Keratinocyte (primary cell): ENCODE results near the gene ZNF165. TPM values are rescaled to one million over a fixed set of nuclear protein-coding genes. Genes with fewer than 3 reads are reported as not detected.

Experiments
- DNase-seq: peaks from one replicate; pipeline ENCODE4 v3.0.0-alpha.2; 2011; ENCODE audit warnings: low read depth, missing footprints, low spot score
- FAIRE-seq: peaks from 2 replicates; lab custom pipeline; 2011; peaks lifted over from hg19 to GRCh38; lab: Jason Lieb, UNC
- H2AFZ ChIP-seq: 2 replicates; pipeline ENCODE4 v1.6.0; 2012; ENCODE audit warnings: low read length, control low read depth, inconsistent platforms; ENCODE audit not compliant: control insufficient read depth
- H3K27ac ChIP-seq: 2 replicates; pipeline ENCODE4 v1.5.1; 2011; ENCODE audit warnings: low read length; ENCODE audit not compliant: control insufficient read depth, insufficient read depth
- H3K27me3 ChIP-seq: 3 replicates; pipeline ENCODE4 v1.6.0; 2011; ENCODE audit warnings: low read length; ENCODE audit not compliant: control insufficient read depth, insufficient read depth; ENCODE audit errors: extremely low read depth
- H3K36me3 ChIP-seq, 2 experiments: 2 replicates in 1 of 2; 3 replicates in 1 of 2; pipeline ENCODE4 v1.5.1; 2011; ENCODE audit warnings: low read length in 2 of 2, mild to moderate bottlenecking in 1 of 2; ENCODE audit not compliant: control insufficient read depth in 2 of 2, insufficient read depth in 2 of 2; ENCODE audit errors: extremely low read depth in 1 of 2
- H3K4me1 ChIP-seq: 3 replicates; pipeline ENCODE4 v1.5.1; 2011; ENCODE audit warnings: low read length; ENCODE audit not compliant: control insufficient read depth, insufficient read depth; ENCODE audit errors: extremely low read depth
- H3K4me2 ChIP-seq: 3 replicates; pipeline ENCODE4 v1.6.0; 2011; ENCODE audit warnings: low read depth, low read length; ENCODE audit not compliant: control insufficient read depth, insufficient read depth; ENCODE audit errors: extremely low read depth
- H3K4me3 ChIP-seq, 3 experiments: fragments of 200-600 bp in 1 of 3; sonication (generic) in 1 of 3; 2 replicates in 2 of 3; 3 replicates in 1 of 3; pipeline ENCODE4 v1.5.1; 2011 to 2016; ENCODE audit warnings: low read length in 3 of 3, mild to moderate bottlenecking in 3 of 3, control low read depth in 2 of 3, inconsistent platforms in 1 of 3, low read depth in 1 of 3, mixed read lengths in 1 of 3, mixed run types in 1 of 3, moderate library complexity in 1 of 3; ENCODE audit not compliant: control insufficient read depth in 2 of 3, insufficient read depth in 2 of 3; ENCODE audit errors: extremely low read depth in 1 of 3
- H3K79me2 ChIP-seq: 2 replicates; pipeline ENCODE4 v1.6.0; 2012; ENCODE audit warnings: low read length; ENCODE audit not compliant: control insufficient read depth, insufficient read depth
- H3K9ac ChIP-seq: 3 replicates; pipeline ENCODE4 v1.6.0; 2011; ENCODE audit warnings: low read length; ENCODE audit not compliant: control insufficient read depth, insufficient read depth; ENCODE audit errors: extremely low read depth
- H3K9me1 ChIP-seq: 3 replicates; pipeline ENCODE4 v1.6.0; 2011; ENCODE audit warnings: low read length; ENCODE audit not compliant: control insufficient read depth, insufficient read depth; ENCODE audit errors: extremely low read depth
- H3K9me3 ChIP-seq: 2 replicates; pipeline ENCODE4 v1.5.1; 2012; ENCODE audit warnings: low read depth, low read length; ENCODE audit not compliant: control insufficient read depth
- H4K20me1 ChIP-seq: 3 replicates; pipeline ENCODE4 v1.6.0; 2011; ENCODE audit warnings: low read length; ENCODE audit not compliant: control insufficient read depth, insufficient read depth; ENCODE audit errors: extremely low read depth
- CTCF ChIP-seq, 3 experiments: IDR thresholded peaks in 1 of 3; conservative IDR thresholded peaks in 1 of 3; optimal IDR thresholded peaks in 1 of 3; 2 replicates in 2 of 3; 3 replicates in 1 of 3; pipeline versions ENCODE3 to v1.5.1; 2011; ENCODE audit warnings: low read length in 3 of 3, mild to moderate bottlenecking in 3 of 3, moderate library complexity in 2 of 3, control low read depth in 1 of 3, inconsistent platforms in 1 of 3; ENCODE audit not compliant: insufficient read depth in 2 of 3; ENCODE audit errors: extremely low read depth in 1 of 3
- EZH2 ChIP-seq: IDR thresholded peaks from one replicate; pipeline ENCODE4 v1.6.1; 2012; ENCODE audit warnings: inconsistent platforms, mild to moderate bottlenecking, low read length, moderate library complexity
- dilution Hi-C: fragments of 300-500 bp; cut with MboI; formaldehyde crosslinking; loops from one replicate; pipeline ENCODE4 v1.7.0; 2020; ENCODE audit warnings: low sequenced_read_pairs; ENCODE audit not compliant: extremely low pct_ligation_motif_present
- polyA plus RNA-seq, 5 experiments: library from polyadenylated mRNA; depleted of rRNA in 3 of 5; stranded (reverse) in 3 of 5; stranded (forward) in 1 of 5; unstranded in 1 of 5; fragments of >200 nt; gene quantifications; 1 replicate in 1 of 5; 2 replicates in 3 of 5; 3 replicates in 1 of 5; pipeline versions ENCODE4 v1.2.1 to v1.2.3, GENCODE V29; 2011 to 2012; ENCODE audit warnings: missing spikeins in 2 of 5, low read depth in 1 of 5, low replicate concordance in 1 of 5

Gene ZNF165
- polyA plus RNA-seq, 1 donor (not counting 4 experiments of a cell fraction or from before 2014, with no cell fraction given) = 3.6 TPM

GRCh38 chr6:28107506-28107905, 27.1 kb downstream of the ZNF165 start:
- no peaks in the 10 kb centered on the region for H3K9me3 ChIP-seq
- FAIRE-seq = no peak

GRCh38 chr6:28111964-28112363, 31.6 kb downstream of the ZNF165 start:
- H3K9me3 ChIP-seq = no peaks in the 10 kb centered on the region
- TF ChIP-seq CTCF (optimal IDR thresholded peaks at IDR 0.05 in 1 of 3, IDR thresholded peaks at IDR 0.05 in 1 of 3, conservative IDR thresholded peaks at IDR 0.05 in 1 of 3; ENCODE audit: extremely low read depth in 1 of 3, insufficient read depth in 2 of 3, low read length in 3 of 3) (no peak), EZH2 (no peak)
- no peaks in the 10 kb centered on the region for H3K27me3 ChIP-seq
- no peak overlapping the region for H3K27ac ChIP-seq
- H3K79me2 ChIP-seq = no peaks in the 10 kb centered on the region
- DNase-seq = no peak
- no peak overlapping the region for H3K4me3 ChIP-seq
- H4K20me1 ChIP-seq = no peaks in the 10 kb centered on the region
- no peaks in the 10 kb centered on the region for H3K4me1 ChIP-seq
- H2AFZ ChIP-seq = no peak overlapping the region
- no peaks in the 10 kb centered on the region for H3K9me1 ChIP-seq
- H3K4me2 ChIP-seq = no peak overlapping the region
- H3K9ac ChIP-seq = no peak overlapping the region
- dilution Hi-C loops = no loop called here
- FAIRE-seq = no peak
- H3K36me3 ChIP-seq = peaks cover 3 to 4% of the 10 kb centered on the region in 2 experiments

More at GRCh38 chr6:28107506-28107905, 27.1 kb downstream of the ZNF165 start:
- Histone ChIP-seq H4K20me1 (no peaks in the 10 kb centered on the region), H3K9me1 (no peaks in the 10 kb centered on the region), H2AFZ (no peak overlapping the region), H3K27ac (no peak overlapping the region), H3K9ac (no peak overlapping the region), H3K4me3 (no peak overlapping the region), H3K79me2 (no peaks in the 10 kb centered on the region), H3K4me1 (peaks cover 8% of the 10 kb centered on the region), H3K36me3 (no peaks in the 10 kb centered on the region), H3K4me2 (no peak overlapping the region), H3K27me3 (no peaks in the 10 kb centered on the region)
- TF ChIP-seq EZH2 (no peak), CTCF (optimal IDR thresholded peaks at IDR 0.05 in 1 of 3, IDR thresholded peaks at IDR 0.05 in 1 of 3, conservative IDR thresholded peaks at IDR 0.05 in 1 of 3; ENCODE audit: extremely low read depth in 1 of 3, insufficient read depth in 2 of 3, low read length in 3 of 3) (no peak)
- DNase-seq = no peak
- dilution Hi-C loops = no loop called here
